ENCODE measurements around the gene APOBEC3B. TPM values are rescaled to one million over a fixed set of nuclear protein-coding genes. Genes with fewer than 3 reads are reported as not detected.
"Not testable (repeated sequence)": the region's sequence is repeated elsewhere in the genome, so short reads cannot be mapped to it uniquely, and the experiment has no call there.

The APOBEC3B gene
- total and polyA plus RNA-seq, 2 donors (not counting 3 experiments of a cell fraction or from before 2014, with no cell fraction given) = 10.3 to 19.9 TPM

GRCh38 chr22:39017596-39018365 lies 35.6 kb downstream of the APOBEC3B start:
- ChIA-PET POLR2A (no interaction called here), CTCF (no interaction called here)
- Histone ChIP-seq H3K36me3 (ENCODE audit: control insufficient read depth in 2 of 2, extremely low read depth in 1 of 2, insufficient read depth in 2 of 2, low read length in 2 of 2) (no peaks in the 10 kb centered on the region), H3K27me3 (ENCODE audit: control insufficient read depth in 2 of 2, insufficient read depth in 2 of 2, low read length in 2 of 2) (no peaks in the 10 kb centered on the region), H3K4me1 (ENCODE audit: control insufficient read depth, extremely low read depth, insufficient read depth, low read length) (peaks cover 3% of the 10 kb centered on the region), H3K4me2 (ENCODE audit: insufficient read depth, low read length) (no peak overlapping the region), H2AFZ (ENCODE audit: low read depth, low read length) (no peak overlapping the region), H3K9me1 (replicated peaks; ENCODE audit: control insufficient read depth, extremely low read depth, insufficient read depth, low read length) (no peaks in the 10 kb centered on the region), H4K20me1 (replicated peaks; ENCODE audit: control insufficient read depth, extremely low read depth, insufficient read depth, low read length) (no peaks in the 10 kb centered on the region), H3K79me2 (ENCODE audit: control insufficient read depth, insufficient read depth, low read length) (no peaks in the 10 kb centered on the region), H3K9me3 (replicated peaks; ENCODE audit: control insufficient read depth, insufficient read depth, low read length) (no peaks in the 10 kb centered on the region), H3K27ac (ENCODE audit: insufficient read depth, low read depth, low read length) (no peak overlapping the region), H3K9ac (replicated peaks; ENCODE audit: extremely low read depth, insufficient read depth, low read length) (no peak overlapping the region), H3K4me3 (replicated peaks in 1 of 3; ENCODE audit: insufficient read depth in 1 of 3, low read depth in 1 of 3, low read length in 3 of 3) (no peak overlapping the region)
- intact Hi-C loops (cut with micrococcal nuclease) = no loop called here
- no TSS peak for BruUV-seq (replicated peaks)
- FAIRE-seq = no peak
- dilution Hi-C loops (cut with MboI; ENCODE audit: extremely low pct_ligation_motif_present, low sequenced_read_pairs) = no loop called here
- no peak for DNase-seq (ENCODE audit: low read depth, low spot score)
- no peak for TF ChIP-seq POLR2A (IDR thresholded peaks at IDR 0.05; ENCODE audit: low read depth, low read length)
- no peak for TF ChIP-seq CTCF (IDR thresholded peaks at IDR 0.05; ENCODE audit: extremely low read depth in 1 of 2, insufficient read depth in 1 of 2, low read depth in 1 of 2, low read length in 2 of 2)
- TF ChIP-seq GATA2 (IDR thresholded peaks at IDR 0.05; ENCODE audit: insufficient read depth, insufficient read length, low read depth, low read length) = no peak
- no peak for TF ChIP-seq MAX (IDR thresholded peaks at IDR 0.05; ENCODE audit: insufficient read depth, insufficient read length)
- no peak for TF ChIP-seq FOS (IDR thresholded peaks at IDR 0.05; ENCODE audit: borderline replicate concordance, insufficient read depth, low read length)
- TF ChIP-seq EZH2 (IDR thresholded peaks at IDR 0.05; ENCODE audit: borderline replicate concordance, low read depth, low read length, severe bottlenecking) = no peak
- no peak for TF ChIP-seq POLR2AphosphoS5 (IDR thresholded peaks at IDR 0.05; ENCODE audit: insufficient read depth, low read depth, low read length)
- no peak for TF ChIP-seq JUN (IDR thresholded peaks at IDR 0.05; ENCODE audit: borderline replicate concordance, insufficient read depth, insufficient read length, low read depth)
- no peak for TF ChIP-seq MYC (IDR thresholded peaks at IDR 0.05; ENCODE audit: low read depth, low read length)

- DNase-seq (ENCODE audit: low read depth, low spot score); FAIRE-seq; POLR2A ChIA-PET; H3K4me2 ChIP-seq (ENCODE audit: insufficient read depth, low read length); dilution Hi-C loops (cut with MboI; ENCODE audit: extremely low pct_ligation_motif_present, low sequenced_read_pairs); H3K9me3 ChIP-seq (replicated peaks; ENCODE audit: control insufficient read depth, insufficient read depth, low read length); intact Hi-C loops (cut with micrococcal nuclease); H3K27me3 ChIP-seq (ENCODE audit: control insufficient read depth in 2 of 2, insufficient read depth in 2 of 2, low read length in 2 of 2); H3K4me3 ChIP-seq (replicated peaks in 1 of 3; ENCODE audit: insufficient read depth in 1 of 3, low read depth in 1 of 3, low read length in 3 of 3); H3K9me1 ChIP-seq (replicated peaks; ENCODE audit: control insufficient read depth, extremely low read depth, insufficient read depth, low read length); H3K36me3 ChIP-seq (ENCODE audit: control insufficient read depth in 2 of 2, extremely low read depth in 1 of 2, insufficient read depth in 2 of 2, low read length in 2 of 2); H3K9ac ChIP-seq (replicated peaks; ENCODE audit: extremely low read depth, insufficient read depth, low read length); H3K4me1 ChIP-seq (ENCODE audit: control insufficient read depth, extremely low read depth, insufficient read depth, low read length); H4K20me1 ChIP-seq (replicated peaks; ENCODE audit: control insufficient read depth, extremely low read depth, insufficient read depth, low read length); H3K79me2 ChIP-seq (ENCODE audit: control insufficient read depth, insufficient read depth, low read length); H3K27ac ChIP-seq (ENCODE audit: insufficient read depth, low read depth, low read length); BruUV-seq (replicated peaks): not testable (repeated sequence)
- CTCF ChIA-PET = interaction anchor here (2.2 kb wide), 1 partner anchor 102 kb away, joined by 7 read pairs; no protein-coding TSS in a partner anchor
- peak overlapping the region; percentile 51 for H2AFZ ChIP-seq (ENCODE audit: low read depth, low read length)
These were observed 38.0 kb downstream of the APOBEC3B start for GRCh38 chr22:39020021-39020651.
